Measurements from ENCODE around the gene KLC1.

Gene KLC1

DNA sequence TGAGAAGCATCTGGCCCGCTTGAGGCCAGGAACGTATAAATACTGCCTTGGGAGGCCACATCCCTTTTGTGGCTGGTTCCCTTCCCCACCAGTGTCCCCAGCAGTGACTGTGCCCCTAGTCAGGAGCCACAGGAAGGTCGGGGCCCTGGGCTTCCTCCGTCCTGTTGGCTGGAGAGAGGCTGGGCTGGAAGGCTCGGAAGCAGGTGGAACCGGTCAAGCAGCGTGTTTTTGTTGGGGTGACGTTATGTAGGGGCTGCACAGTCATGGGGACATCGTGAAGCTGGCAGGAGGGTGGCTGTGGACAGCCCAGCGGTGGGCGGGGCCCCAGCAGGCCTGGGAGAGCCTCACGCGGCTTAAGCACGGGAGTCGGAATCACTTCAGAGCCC, 76.1 kb downstream of the KLC1 start:
- no peak for DNase-seq (ENCODE audit: low spot score)

DNA sequence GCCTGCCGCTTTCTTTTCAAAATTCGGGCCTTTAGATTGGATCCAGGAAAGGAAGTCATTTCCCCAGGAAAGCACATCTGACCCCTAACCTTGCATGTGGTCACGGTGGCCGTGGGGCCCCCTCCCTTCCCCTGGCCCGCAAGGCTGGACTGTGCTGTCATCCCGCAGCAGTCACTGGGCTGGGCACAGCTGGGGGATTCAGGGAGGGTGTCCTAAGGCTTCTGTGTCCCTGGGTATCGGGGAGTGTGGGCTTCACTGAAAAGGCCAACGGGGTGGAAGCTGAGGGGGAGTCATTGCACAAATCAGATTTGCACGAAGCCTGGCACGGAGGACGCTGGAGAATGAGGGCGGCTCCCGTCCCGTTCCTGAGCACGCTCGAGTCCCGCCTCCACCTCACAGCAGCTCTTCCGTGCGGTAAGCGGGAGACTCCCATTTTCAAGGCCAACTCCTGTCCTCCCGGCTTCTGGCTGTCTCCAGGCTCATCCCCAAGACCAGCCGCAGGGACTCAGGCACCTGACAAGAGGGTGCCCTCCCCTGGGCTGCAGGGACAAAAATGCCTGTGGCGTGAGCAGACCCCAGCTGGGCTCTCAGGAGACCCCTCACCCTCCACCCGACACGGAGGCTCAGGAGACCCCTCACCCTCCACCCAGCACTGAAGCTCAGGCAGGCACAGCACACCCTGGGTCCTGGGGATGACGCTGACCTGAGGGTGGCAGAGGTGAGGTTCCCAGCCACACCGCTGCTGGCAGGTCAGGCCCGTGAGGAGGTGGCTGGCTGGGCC, 76.7 kb downstream of the KLC1 start:
- no peak for DNase-seq (ENCODE audit: low spot score)

DNA sequence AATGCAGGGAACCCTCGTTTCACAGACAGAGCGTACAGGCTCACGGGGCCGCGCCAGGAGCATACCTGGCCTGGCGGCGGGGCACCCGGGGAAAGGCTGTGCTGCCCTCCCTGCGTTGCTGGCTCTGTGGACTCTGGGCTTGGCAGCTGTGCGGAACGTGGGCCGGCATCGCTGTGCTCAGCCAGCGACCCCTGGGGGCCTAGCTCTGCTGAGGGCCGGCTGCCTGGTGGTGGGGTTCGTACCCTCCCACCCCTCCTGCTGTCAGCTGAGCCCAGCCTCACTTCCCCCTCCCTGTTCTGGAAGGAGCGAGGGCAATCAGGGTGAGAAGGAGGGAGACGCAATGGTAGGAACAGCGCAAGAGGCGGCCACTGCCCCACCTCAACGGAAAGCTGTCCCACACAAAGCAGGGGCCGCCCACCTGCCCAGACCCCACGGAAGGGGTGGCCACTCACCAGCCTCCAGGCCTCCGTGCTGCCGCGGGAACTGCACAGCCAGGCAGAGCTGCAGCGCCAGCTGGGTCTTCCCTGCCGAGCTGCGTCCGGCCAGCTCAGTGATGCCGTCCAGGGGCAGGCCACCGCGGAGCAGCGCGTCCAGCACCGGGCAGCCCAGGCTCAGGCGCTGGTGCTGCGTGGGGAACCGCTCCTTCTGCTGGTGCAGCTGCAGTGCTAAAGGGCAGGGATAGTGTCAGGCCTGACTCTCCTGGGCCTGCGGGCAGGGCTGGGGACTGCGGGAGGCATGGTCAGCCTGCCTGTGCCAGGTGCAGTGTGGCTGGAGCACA, 77.7 kb downstream of the KLC1 start:
- no peak for DNase-seq (ENCODE audit: low spot score)

DNA sequence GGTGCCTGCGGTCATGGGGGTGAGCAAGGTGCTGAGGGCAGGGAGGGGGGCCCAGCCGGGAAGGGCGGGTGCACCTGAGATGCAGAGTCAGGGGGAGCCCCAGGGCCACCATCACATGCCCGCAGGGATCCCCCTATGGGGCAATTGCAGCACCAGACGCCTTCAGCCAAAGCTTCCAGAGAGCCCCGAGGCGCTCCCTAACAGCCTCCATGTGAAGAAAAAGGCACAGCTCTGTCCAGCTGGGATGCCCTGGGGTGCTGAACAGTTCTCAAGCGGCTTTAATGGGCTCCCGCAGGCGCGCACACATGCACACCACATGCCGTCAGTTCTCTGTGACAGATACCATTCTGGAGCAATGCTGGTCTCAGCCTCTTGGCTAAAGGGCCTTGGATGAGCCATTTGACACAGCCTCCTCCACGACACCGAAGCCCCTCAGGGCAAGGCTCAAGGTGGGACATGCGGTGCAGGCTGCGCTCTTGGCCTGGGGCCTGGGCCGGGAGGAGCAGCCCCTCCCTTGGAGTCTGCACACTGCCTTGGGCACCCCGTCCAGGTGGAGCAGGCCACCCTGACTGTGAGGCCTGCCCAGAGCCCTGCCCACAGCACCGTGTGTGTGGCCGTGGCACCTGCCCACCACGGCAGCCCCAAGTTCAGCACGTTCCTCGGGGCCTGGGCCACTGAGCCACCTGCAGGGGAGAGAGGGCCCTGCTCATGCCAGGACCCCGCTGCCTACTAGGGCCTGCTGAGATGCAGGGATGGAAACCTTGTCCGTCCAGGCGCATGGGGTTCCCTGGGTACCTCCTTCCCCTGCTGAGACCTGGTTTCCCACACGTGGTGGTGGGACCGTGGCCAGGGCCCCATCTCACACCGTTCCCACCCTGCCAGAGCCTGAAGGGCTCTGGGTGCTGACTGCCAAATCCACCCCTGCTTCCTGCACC, 78.6 kb downstream of the KLC1 start:
- DNase-seq (ENCODE audit: low spot score) = no peak

DNA sequence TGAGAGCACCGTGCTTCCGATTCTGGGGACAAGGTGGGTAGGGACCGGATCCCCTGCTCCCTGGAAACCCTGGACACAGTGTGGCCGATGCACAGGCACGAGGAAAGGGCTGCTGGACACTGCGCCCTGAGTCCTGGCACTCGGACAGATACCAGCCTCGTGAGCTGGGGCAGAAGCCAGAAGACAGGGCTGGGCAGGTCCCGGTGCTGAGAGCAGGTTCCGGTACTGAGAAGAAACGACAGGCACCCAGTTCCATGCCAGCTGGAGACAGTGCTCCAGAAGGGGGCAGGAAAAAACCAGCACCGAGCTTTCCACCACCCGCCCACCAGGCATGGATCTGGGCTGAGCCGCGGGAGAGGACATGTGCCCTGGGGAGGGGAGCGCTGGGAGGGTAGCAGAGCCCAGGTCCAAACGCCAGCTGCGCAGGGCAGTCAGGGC, 79.8 kb downstream of the KLC1 start:
- no peak for DNase-seq (ENCODE audit: low spot score)

DNA sequence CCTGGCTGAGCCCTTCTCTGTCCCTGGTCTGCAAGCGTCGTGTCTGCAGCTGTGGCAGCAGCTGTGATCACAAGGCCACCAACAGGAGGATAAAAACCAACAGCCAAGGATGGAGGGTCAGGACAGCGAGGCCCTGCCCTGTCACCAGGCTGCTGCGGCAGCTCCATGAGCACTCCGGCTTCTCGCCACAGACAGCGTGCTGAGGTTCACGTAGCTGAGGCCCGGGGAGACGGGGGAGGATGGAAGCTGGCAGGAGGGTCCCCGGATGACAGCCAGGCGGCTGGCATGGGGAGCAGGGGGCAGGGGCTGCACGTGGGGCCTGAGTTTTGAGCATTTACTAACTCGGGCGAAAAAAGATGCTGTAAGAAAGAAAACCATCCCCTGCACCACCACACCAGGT, 80.8 kb downstream of the KLC1 start:
- no peak for DNase-seq (ENCODE audit: low spot score)

DNA sequence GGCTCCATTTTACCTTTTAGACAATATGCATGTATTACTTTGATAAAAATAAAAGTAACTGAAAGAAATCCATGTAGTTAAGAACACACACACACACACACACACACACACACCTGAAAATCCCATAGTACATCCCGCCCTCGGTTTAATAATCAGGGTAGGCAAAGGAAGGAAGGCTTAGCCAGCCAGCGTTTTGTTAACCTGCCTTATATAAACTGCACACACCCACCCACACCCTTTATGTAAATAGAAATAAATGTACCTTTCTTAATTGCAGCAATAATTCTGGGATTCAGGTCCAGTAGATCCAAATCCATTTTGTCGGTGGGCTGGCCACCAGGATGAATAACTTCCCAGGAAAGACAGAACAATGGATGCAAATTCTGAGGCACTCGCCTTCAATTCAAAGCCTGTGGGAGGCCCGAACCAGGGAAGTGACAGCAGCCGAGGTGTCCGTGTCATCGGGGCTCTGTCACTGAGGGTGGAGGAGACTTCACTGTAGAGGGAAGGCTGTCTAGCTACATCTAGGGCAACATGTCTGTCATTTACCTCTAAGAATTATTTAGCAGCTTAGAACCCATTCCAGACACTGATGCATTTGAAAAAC, 81.9 kb downstream of the KLC1 start:
- no peak for DNase-seq (ENCODE audit: low spot score)

DNA sequence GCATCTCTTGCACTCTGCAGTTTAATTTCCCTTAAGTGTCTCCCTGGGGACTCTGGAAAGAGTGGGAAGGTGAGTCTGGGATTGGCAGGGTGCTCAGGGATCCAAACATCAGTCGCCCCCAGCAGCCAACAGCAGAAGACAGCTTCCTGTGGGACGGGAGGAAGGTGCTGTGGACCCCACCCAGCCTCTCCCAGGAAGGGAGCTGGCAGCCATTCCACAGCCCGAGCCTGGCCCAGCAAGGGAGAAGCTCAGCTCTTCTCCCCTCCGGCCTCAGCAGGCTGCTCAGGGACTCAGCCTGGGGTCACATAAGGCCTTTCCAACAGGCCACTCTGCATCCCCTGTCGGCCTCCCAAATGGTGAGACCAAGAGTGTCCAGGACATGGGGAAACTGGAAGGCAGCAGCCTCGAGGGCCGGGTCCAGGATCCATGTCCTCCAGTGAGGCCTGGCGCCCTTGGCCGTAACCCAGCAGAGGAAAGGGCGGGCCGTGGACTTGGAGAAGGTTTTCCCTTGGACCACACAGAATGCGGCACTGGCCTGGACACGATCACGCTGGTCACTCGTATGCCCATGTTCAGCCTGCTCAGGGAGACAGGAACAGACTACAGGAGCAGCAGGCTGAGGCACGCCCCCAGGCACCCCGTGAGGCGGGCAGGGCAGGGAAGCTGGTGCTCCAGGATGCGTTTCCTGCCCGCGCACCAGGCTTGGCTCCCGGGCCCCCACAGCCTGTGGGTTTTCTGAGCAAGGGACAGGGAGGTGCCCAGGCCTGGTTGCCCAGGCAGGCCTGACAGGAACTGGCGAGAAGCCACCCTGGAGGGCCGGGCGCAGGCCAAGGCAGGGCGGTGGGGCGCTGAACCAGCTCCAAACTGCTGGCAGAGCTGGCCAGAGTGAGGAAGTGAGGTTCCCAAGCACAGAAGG, 82.8 kb downstream of the KLC1 start:
- no peak for DNase-seq (ENCODE audit: low spot score)

DNA sequence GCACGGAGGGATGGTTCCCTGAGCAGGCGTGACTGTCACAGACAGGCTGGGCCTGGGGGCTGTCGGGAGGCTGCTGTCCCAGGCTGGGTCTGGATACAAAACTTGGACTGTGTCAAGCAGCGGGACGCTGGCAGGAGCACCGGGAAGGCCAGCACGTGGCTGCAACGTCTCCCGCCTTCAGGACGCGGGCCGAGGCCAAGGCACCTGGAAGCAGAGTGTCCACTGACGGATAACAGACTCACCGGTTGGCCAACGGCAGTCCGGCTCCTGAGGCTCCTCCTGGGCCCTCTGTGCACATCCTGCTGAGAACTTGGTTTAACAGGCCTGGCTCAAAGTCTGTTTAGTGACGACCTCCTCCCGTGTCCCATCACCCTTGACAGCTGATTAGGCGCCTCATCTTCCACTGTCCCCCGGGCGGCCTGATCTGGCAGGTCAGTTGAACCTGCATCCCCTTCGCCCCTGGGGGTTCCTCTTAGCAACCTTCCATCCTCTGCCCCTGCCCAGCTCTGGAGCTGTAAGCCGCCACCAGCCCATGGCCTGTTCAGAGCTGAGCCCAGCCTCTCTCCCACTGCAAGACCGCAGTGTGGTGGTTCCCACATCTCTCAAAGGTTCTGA, 83.7 kb downstream of the KLC1 start:
- DNase-seq (ENCODE audit: low spot score) = no peak

DNA sequence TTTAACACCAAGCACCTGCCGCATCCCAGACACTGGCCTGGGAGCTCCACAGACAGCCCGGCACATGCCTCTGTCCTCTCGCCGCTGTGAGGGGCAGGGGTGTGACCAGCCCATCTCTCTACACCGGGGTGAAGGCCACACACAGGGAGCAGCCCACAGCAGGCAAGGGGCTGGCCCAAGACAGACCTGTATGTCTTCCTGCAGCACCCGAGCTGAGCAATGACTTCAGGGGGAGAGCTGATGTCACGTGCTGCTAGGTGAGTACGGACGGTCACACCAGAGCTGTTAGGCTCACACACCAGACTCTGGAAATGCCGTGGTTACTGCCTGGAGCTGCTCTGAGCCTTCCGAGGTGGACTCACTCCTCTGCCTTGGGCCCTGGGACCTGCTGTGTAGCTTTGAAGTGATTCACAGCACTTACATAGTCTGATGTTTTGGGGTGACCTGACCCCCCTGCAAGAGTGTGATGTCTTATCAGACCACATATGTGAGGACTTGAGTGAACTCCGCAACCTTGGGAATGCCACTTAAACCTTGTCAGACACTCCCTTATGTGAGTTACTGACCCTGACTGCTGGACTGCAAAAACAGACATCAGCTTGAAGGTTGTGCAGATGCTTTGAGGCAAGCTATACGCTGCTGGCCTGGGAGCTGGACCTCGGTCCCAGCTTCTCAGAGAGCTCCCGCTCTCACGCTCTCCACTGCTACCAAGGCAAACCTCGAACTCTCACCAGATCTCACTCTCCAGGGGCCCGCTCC, 84.5 kb downstream of the KLC1 start:
- DNase-seq (ENCODE audit: low spot score) = no peak

DNA sequence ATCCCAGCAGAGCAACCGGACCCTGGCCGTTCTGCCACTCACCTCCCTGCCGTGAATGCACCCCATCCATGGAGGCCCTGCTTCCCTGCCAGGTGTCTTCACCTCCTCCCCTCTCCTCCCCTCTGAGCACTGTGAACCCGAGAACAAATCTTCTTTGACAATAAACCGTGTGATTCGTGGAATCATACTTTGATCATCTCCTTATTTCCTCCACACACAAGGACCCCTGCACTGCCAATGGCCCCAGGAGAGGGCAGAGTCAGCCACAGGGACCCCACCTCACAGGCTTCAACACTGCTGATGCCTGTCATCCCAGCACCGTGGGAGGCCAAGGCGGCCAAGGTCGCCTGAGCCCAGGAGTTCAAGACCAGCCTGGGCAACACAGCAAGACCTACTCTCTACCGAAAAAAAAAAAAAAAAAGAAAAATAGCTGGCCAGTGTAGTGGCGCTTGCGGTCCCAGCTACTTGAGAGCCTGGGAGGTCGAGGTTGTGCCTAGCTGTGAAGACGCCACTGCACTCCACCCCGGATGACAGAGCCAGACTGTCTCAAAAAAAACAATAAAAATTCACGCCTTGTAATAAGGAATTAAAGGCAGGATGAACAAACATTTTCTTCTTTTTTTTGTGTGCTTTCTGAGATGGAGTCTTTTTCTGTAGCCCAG, 85.2 kb downstream of the KLC1 start:
- no peak for DNase-seq (ENCODE audit: low spot score)

DNA sequence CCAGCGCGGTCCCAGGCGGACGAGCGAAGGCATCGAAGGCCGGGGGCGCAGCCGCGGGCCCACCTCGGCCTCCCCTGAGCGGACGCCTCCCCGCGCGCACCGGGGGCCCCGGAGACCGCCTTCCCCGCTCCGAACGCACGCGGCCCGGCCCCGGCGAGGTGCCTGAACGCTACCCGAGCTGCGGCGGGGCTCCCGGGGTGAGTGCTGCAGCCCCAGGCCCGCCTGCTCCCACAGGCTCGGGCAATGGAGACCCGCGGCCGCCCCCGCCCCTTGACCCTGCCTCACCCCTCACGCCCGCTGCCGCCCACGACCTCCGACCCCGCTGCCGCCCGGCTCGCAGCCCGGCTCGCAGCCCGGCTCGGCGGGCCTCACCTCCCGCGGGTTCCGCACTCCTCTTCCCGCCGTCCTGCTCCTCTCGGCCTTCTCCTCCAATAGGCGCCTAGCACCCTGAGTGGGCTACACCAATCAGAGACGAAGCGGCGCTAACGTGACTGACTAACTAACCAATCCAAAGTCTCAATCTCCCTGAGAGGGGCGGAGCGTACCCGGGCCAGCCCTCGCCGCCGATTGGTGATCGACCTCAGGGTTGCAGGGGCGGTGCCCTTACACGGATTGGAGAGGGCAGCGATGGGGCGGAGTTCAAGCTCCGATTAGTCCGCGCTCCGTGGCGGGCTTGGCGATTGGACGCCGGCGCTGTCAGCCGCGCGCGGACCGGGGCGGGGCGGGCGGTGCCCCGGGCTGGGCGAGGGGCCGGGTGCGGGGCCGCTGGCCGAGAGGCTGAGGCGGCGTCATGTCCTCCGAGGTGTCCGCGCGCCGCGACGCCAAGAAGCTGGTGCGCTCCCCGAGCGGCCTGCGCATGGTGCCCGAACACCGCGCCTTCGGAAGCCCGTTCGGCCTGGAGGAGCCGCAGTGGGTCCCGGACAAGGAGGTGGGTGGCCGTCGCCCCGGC, 86.3 kb downstream of the KLC1 start, which contains the start of the genes XRCC3 and ZFYVE21:
Gene XRCC3 (minus strand): TSS at position 400 of the 949 bp plus-strand sequence. CDS start 4,364 bp downstream, outside the sequence.
Gene ZFYVE21 (plus strand): TSS at position 759 of the 949 bp plus-strand sequence. CDS start 32 bp downstream, at position 791.
- DNase-seq (ENCODE audit: low spot score) = peak; percentile 100

DNA sequence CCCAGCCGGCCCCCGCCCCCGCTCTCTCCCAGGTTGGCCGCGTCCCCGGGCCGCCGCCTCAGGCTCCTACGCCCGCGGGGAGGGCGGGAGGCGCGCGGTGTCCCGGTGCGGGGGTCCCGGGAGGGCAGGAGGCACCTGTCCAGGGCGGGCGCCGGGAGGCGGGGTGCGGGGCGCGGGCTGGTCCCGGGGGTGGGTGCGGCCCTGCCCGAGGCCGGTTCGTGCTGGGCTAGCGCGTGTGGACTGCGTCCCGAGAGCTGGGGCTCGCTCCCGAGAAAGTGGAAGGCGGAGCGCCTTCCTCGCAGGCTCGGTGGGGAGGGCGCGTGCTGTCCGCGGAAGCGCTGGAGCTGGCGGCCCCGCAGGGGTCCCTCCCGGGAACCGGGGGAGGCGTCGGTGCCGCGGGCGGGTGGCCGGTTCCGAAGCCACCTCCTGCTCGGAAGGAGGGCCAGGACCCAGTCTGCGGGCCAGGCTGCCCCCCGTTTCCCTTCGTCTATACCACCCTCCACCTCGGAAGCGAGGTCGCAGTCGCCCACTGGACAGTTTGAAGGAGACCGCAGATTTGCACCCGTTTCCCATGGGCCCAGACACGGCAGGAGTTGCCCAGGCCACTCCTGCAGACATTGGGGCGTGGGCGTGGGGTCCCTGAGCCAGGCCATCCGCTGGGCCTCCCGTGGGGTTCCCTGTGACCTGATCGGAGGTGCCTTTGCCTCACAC, 87.2 kb downstream of the KLC1 start:
- no peak for DNase-seq (ENCODE audit: low spot score)

DNA sequence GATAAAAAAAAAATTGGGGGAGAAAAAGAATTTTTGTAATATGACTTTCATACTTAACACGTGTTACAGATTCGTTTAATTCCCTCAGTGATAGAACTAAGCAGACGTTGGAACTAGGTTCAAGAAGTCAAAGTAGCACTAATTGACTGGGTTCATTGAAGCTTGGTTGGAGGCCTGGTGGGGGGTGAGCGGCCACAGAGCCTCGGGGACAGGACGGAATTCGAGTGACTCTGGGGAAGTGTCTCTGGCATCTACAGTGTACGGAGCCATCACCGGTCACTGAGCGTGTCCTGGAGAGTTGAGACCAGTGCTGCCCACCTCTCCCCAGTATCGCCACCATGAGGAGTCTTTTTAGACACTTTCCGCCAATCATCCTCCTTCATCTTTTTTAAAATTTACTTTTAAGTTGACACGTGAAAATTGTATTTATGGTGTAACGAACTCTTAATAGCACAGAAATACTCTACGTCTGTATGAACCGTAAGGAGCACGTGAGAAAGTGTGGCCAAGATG, 87.9 kb downstream of the KLC1 start:
- DNase-seq (ENCODE audit: low spot score) = no peak

DNA sequence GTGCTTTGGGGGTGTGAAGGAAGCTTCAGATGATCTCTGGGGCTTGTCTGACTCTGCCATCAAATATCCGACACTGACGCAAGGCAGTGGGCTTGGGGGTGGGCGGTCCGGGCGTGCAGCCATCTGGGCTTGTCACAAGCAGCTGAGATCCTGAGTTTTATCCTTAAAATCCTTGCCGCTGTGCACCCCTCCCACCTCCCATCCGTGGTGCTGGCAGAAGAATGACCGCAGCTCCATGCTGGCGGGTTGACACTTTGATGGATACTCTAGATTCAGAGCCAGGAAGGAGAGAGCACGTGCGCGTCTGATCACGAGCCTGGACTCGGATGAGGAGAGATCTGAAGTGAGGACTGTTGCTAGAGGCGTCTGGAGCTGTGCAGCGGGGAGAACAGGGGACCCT, 89.6 kb downstream of the KLC1 start:
- DNase-seq (ENCODE audit: low spot score) = no peak

DNA sequence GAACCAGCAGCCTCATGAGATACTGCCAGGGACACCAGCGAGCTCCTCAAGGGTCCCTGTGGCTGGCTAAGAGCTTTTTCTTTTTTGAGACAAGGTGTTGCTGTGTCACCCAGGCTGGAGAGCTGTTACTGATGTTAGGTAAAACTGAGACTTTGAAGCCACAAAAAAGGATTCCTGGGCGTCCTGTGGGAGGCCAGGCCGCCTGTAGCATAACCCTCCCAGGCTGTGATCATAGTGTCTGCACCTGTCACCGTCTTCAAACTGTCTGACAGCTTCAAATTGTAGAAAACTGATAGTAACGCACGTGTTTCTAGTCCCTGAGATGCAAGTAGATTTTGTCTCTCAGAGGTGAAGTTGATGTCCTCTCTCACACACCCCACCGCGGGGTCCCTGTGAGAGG, 90.7 kb downstream of the KLC1 start:
- DNase-seq (ENCODE audit: low spot score) = no peak
